ENCODE measurements around the gene DNER. TPM values are rescaled to one million over a fixed set of nuclear protein-coding genes. Genes with fewer than 3 reads are reported as not detected.

Gene DNER
- polyA plus RNA-seq, 1 experiment: not detected

- no peak for DNase-seq (ENCODE audit: low read depth, low spot score)
- peaks cover 8% of the 10 kb centered on the region for H3K9me3 ChIP-seq (ENCODE audit: control insufficient read depth, insufficient read depth, low read length)
- ChIA-PET CTCF (no interaction called here), POLR2A (no interaction called here)
- H3K4me3 ChIP-seq (ENCODE audit: low read depth, low read length): no peak overlapping the region
- no peaks in the 10 kb centered on the region for H3K27me3 ChIP-seq (ENCODE audit: control insufficient read depth, insufficient read depth, low read length)
- H3K27ac ChIP-seq (ENCODE audit: low read depth, low read length): no peak overlapping the region
- TF ChIP-seq, protein P1, sequence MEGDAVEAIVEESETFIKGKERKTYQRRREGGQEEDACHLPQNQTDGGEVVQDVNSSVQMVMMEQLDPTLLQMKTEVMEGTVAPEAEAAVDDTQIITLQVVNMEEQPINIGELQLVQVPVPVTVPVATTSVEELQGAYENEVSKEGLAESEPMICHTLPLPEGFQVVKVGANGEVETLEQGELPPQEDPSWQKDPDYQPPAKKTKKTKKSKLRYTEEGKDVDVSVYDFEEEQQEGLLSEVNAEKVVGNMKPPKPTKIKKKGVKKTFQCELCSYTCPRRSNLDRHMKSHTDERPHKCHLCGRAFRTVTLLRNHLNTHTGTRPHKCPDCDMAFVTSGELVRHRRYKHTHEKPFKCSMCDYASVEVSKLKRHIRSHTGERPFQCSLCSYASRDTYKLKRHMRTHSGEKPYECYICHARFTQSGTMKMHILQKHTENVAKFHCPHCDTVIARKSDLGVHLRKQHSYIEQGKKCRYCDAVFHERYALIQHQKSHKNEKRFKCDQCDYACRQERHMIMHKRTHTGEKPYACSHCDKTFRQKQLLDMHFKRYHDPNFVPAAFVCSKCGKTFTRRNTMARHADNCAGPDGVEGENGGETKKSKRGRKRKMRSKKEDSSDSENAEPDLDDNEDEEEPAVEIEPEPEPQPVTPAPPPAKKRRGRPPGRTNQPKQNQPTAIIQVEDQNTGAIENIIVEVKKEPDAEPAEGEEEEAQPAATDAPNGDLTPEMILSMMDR (IDR thresholded peaks at IDR 0.05; ENCODE audit: low read depth, low read length): no peak
Observed at GRCh38 chr2:229629039-229629438, 85.3 kb downstream of the DNER start.

- CTCF ChIA-PET: no interaction called here
- H3K27ac ChIP-seq (ENCODE audit: low read depth, low read length): no peak overlapping the region
- H3K27me3 ChIP-seq (ENCODE audit: control insufficient read depth, insufficient read depth, low read length): no peaks in the 10 kb centered on the region
- TF ChIP-seq, protein P1 (IDR thresholded peaks at IDR 0.05; ENCODE audit: low read depth, low read length): no peak
- no peak for DNase-seq (ENCODE audit: low read depth, low spot score)
- POLR2A ChIA-PET: no interaction called here
- no peak overlapping the region for H3K4me3 ChIP-seq (ENCODE audit: low read depth, low read length)
- peaks cover 8% of the 10 kb centered on the region for H3K9me3 ChIP-seq (ENCODE audit: control insufficient read depth, insufficient read depth, low read length)
Observed at GRCh38 chr2:229627728-229628127, 86.6 kb downstream of the DNER start.

GRCh38 chr2:229622495-229623355, 91.6 kb downstream of the DNER start:
- Histone ChIP-seq H3K9me3 (ENCODE audit: control insufficient read depth, insufficient read depth, low read length) (peaks cover 15% of the 10 kb centered on the region), H3K4me3 (ENCODE audit: low read depth, low read length) (no peak overlapping the region), H3K27ac (ENCODE audit: low read depth, low read length) (no peak overlapping the region), H3K27me3 (ENCODE audit: control insufficient read depth, insufficient read depth, low read length) (no peaks in the 10 kb centered on the region)
- DNase-seq (ENCODE audit: low read depth, low spot score): no peak
- TF ChIP-seq, protein P1 (IDR thresholded peaks at IDR 0.05; ENCODE audit: low read depth, low read length): no peak
- CTCF ChIA-PET: no interaction called here
- POLR2A ChIA-PET: no interaction called here

DNA sequence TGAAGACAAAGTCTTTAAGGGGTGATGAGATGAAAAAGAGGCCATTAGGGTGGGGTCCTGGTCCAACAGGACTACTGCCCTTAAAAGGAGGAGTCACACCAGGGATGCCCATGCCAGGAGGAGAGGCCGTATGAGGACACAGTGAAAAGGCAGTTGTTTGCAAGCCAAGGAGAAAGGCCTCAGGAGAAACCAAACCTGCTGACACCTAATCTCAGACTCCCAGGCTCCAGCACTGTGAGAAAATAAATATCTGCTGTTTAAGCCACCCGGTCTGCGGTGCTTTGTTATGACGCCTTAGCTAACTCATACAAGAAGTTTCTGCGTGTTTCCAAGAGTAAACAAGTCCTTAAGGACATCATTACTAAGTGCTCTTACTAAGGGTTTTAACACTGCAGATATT, 93.6 kb downstream of the DNER start:
- no peak overlapping the region for H3K4me3 ChIP-seq (ENCODE audit: low read depth, low read length)
- no peak for DNase-seq (ENCODE audit: low read depth, low spot score)
- peaks cover 12% of the 10 kb centered on the region for H3K9me3 ChIP-seq (ENCODE audit: control insufficient read depth, insufficient read depth, low read length)
- ChIA-PET CTCF (no interaction called here), POLR2A (no interaction called here)
- TF ChIP-seq, protein P1 (IDR thresholded peaks at IDR 0.05; ENCODE audit: low read depth, low read length): no peak
- H3K27ac ChIP-seq (ENCODE audit: low read depth, low read length): no peak overlapping the region
- no peaks in the 10 kb centered on the region for H3K27me3 ChIP-seq (ENCODE audit: control insufficient read depth, insufficient read depth, low read length)

GRCh38 chr2:229620289-229620688, 94.1 kb downstream of the DNER start:
- Histone ChIP-seq H3K4me3 (ENCODE audit: low read depth, low read length) (no peak overlapping the region), H3K27me3 (ENCODE audit: control insufficient read depth, insufficient read depth, low read length) (no peaks in the 10 kb centered on the region), H3K27ac (ENCODE audit: low read depth, low read length) (no peak overlapping the region), H3K9me3 (ENCODE audit: control insufficient read depth, insufficient read depth, low read length) (peaks cover 8% of the 10 kb centered on the region)
- TF ChIP-seq, protein P1 (IDR thresholded peaks at IDR 0.05; ENCODE audit: low read depth, low read length): no peak
- POLR2A ChIA-PET: no interaction called here
- CTCF ChIA-PET: no interaction called here
- no peak for DNase-seq (ENCODE audit: low read depth, low spot score)
